ENCODE data around the gene MED16.

DNA sequence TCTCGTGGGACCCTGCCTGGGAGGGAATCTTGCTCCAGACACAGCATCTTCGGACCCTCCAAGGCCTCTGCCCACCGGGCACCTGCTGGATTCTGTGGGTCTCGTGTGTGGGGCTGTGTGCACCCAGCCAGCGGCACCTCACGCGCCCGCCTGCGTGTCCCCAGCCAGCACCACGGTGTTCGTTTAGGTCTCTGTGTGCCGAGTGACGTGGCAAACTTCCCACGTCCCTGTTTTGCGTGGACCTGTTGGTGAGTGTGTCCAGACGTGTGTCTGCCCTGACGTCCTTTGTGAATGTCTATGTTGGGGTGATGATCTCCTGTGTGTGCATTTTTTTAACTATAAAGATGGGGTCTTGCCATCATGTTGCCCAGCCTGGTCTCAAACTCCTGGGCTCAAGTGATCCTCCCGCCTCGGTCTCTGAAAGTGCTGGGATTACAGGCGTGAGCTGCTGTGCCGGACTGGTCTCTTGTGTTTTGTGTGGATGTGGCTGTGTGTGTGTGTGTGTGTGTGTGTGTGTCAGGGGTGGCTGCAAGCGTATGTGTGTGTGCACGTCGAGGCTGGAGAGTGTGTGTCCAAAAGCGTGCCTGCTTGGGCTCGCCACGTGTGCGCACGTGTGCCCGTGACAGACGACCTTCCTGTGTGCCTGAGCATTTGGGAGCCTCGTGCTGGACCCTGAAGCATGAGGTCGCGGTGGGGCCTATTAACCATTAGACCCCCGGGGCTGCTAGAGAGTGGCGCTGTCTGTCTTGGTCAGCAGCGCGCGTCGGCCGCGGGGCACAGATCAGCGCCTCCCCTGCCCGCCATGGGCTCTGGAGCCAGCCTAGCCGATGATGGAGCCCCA is 48.5 kb upstream of the MED16 start:
- TF ChIP-seq, protein P1, sequence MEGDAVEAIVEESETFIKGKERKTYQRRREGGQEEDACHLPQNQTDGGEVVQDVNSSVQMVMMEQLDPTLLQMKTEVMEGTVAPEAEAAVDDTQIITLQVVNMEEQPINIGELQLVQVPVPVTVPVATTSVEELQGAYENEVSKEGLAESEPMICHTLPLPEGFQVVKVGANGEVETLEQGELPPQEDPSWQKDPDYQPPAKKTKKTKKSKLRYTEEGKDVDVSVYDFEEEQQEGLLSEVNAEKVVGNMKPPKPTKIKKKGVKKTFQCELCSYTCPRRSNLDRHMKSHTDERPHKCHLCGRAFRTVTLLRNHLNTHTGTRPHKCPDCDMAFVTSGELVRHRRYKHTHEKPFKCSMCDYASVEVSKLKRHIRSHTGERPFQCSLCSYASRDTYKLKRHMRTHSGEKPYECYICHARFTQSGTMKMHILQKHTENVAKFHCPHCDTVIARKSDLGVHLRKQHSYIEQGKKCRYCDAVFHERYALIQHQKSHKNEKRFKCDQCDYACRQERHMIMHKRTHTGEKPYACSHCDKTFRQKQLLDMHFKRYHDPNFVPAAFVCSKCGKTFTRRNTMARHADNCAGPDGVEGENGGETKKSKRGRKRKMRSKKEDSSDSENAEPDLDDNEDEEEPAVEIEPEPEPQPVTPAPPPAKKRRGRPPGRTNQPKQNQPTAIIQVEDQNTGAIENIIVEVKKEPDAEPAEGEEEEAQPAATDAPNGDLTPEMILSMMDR (conservative IDR thresholded peaks at IDR 0.05; ENCODE audit: low read length): no peak
- TF ChIP-seq EZH2phosphoT487 (IDR thresholded peaks at IDR 0.05; ENCODE audit: borderline replicate concordance, low read depth, low read length): no peak
